ENCODE results near the gene SCD5.

GRCh38 chr4:82787342-82787741, 11.3 kb downstream of the SCD5 start:
- TF ChIP-seq TARDBP (IDR thresholded peaks at IDR 0.05) (no peak), BHLHE40 (IDR thresholded peaks at IDR 0.05; ENCODE audit: borderline replicate concordance) (no peak), ARNT (IDR thresholded peaks at IDR 0.05) (no peak), SUZ12 (IDR thresholded peaks at IDR 0.05) (no peak), FOXM1 (IDR thresholded peaks at IDR 0.05; ENCODE audit: borderline replicate concordance) (no peak), CTBP1 (IDR thresholded peaks at IDR 0.05; ENCODE audit: borderline replicate concordance) (no peak), ZNF384 (IDR thresholded peaks at IDR 0.05) (no peak), SP1 (IDR thresholded peaks at IDR 0.05) (no peak), FOXA1 (IDR thresholded peaks at IDR 0.05) (no peak), HDGF (IDR thresholded peaks at IDR 0.05; ENCODE audit: borderline replicate concordance) (no peak), LEF1 (IDR thresholded peaks at IDR 0.05; ENCODE audit: borderline replicate concordance) (no peak), ELF4 (IDR thresholded peaks at IDR 0.05) (no peak), FOXK2 (IDR thresholded peaks at IDR 0.05) (no peak)
- TF ChIP-seq, protein P1, sequence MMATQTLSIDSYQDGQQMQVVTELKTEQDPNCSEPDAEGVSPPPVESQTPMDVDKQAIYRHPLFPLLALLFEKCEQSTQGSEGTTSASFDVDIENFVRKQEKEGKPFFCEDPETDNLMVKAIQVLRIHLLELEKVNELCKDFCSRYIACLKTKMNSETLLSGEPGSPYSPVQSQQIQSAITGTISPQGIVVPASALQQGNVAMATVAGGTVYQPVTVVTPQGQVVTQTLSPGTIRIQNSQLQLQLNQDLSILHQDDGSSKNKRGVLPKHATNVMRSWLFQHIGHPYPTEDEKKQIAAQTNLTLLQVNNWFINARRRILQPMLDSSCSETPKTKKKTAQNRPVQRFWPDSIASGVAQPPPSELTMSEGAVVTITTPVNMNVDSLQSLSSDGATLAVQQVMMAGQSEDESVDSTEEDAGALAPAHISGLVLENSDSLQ (IDR thresholded peaks at IDR 0.05) = no peak
